D721Med (cell line): Measurements from ENCODE around the gene NEDD4.

Experiments used
- DNase-seq: peaks from one replicate; pipeline ENCODE4 v3.0.0; 2011; ENCODE audit warnings: low spot score; ENCODE audit not compliant: insufficient read length
- FAIRE-seq: peaks from 2 replicates; lab custom pipeline; 2011; peaks lifted over from hg19 to GRCh38; lab: Jason Lieb, UNC
- CTCF ChIP-seq: IDR thresholded peaks from 2 replicates; pipeline ENCODE4 v1.5.1; 2012; ENCODE audit warnings: mild to moderate bottlenecking, control low read depth; ENCODE audit not compliant: insufficient read depth; ENCODE audit errors: missing control alignments

NEDD4 gene

GRCh38 chr15:55782901-55783300, 210.5 kb downstream of the NEDD4 start:
- no peak for TF ChIP-seq CTCF
- DNase-seq (no peak), FAIRE-seq (no peak)

DNA sequence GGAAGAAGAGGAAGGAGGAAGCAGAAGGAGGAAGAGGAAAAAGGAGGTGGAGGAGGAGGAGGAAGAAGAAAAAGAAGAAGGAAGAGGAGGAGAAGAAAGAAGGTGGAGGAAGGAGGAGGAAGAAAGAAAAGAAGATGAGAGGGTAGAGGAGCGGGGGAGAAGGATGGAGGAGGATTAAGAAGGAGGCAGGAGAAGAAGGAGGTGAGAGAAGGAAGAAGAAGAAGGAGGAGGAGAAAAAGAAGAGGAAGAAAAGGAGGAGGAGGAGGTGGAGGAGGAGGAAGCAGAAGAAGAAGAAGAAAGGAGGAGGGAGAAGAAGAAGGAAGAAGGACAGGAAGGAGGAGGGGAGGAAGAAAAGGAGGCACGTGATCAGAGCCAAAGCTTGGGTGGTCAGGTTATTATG, 213.1 kb downstream of the NEDD4 start:
- DNase-seq (no peak), FAIRE-seq (no peak)
- no peak for TF ChIP-seq CTCF

GRCh38 chr15:55778932-55779331, 214.5 kb downstream of the NEDD4 start:
- no peak for TF ChIP-seq CTCF
- FAIRE-seq (no peak), DNase-seq (no peak)
